IPS-15b (cell line): ENCODE data around the gene NOSTRIN.

Source experiments
- H3K27me3 ChIP-seq: one replicate; pipeline ENCODE4 v1.6.1; 2013; ENCODE audit warnings: low read length; ENCODE audit not compliant: control insufficient read depth, insufficient read depth
- H3K36me3 ChIP-seq: one replicate; pipeline ENCODE4 v1.6.1; 2013; ENCODE audit warnings: low read length; ENCODE audit not compliant: control insufficient read depth, insufficient read depth
- H3K4me1 ChIP-seq: one replicate; pipeline ENCODE4 v1.6.1; 2013; ENCODE audit warnings: mild to moderate bottlenecking, low read length; ENCODE audit not compliant: control insufficient read depth, insufficient read depth
- H3K4me3 ChIP-seq: one replicate; pipeline ENCODE4 v1.5.1; 2013; ENCODE audit warnings: low read depth, low read length
- H3K9ac ChIP-seq: one replicate; pipeline ENCODE4 v1.6.1; 2013; ENCODE audit warnings: low read depth, mild to moderate bottlenecking, low read length
- H3K9me3 ChIP-seq: one replicate; pipeline ENCODE4 v1.6.1; 2013; ENCODE audit warnings: mild to moderate bottlenecking, low read length; ENCODE audit not compliant: control insufficient read depth, insufficient read depth

NOSTRIN gene

GRCh38 chr2:168894720-168895119, 92.3 kb downstream of the NOSTRIN start:
- no peaks in the 10 kb centered on the region for H3K9me3 ChIP-seq
- H3K9ac ChIP-seq: no peak overlapping the region
- H3K27me3 ChIP-seq: peaks cover 7% of the 10 kb centered on the region
- H3K4me1 ChIP-seq: no peaks in the 10 kb centered on the region
- H3K4me3 ChIP-seq: no peak overlapping the region
- no peaks in the 10 kb centered on the region for H3K36me3 ChIP-seq

DNA sequence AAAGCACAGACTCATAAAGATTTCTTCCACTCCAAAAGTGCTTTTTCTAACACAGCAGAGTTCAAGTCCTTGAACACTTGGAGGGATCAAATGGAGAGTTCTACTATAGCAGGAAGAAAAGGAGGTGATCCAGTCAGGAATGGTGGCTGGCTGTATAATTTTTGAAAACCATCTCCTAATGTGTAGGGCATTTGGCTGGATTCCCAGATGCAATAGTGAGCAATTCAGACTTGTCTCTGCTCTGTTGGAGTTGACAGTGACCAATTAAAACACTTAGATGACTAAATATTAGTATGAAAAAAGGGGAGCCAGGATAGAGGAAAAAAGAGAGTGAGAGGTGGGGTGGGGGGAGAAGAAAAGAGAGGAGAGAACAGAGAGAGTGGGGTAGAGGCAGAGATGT, 93.3 kb downstream of the NOSTRIN start:
- H3K27me3 ChIP-seq: peaks cover 4% of the 10 kb centered on the region
- no peak overlapping the region for H3K9ac ChIP-seq
- no peak overlapping the region for H3K4me3 ChIP-seq
- no peaks in the 10 kb centered on the region for H3K9me3 ChIP-seq
- no peaks in the 10 kb centered on the region for H3K4me1 ChIP-seq
- H3K36me3 ChIP-seq: no peaks in the 10 kb centered on the region

DNA sequence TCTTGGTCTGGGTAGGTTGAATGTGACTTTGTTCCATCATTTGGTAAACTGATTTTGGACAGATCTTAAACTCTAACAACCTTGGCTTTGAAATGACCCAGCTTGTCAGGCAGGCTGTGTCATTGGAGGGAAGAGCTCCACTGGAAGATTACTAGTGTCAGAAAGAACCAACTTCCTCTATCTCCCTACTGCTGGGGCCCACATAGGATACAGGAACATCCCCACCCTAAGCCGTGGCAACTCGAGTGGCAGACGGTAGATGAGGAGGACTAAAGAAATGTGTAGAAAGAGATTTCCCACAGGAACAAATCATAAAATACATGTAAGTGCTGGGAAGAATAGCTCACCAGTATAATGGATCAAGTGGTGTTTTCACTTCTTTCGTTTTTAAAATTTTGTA, 94.3 kb downstream of the NOSTRIN start:
- Histone ChIP-seq H3K4me3 (no peak overlapping the region), H3K9ac (no peak overlapping the region), H3K36me3 (no peaks in the 10 kb centered on the region)

DNA sequence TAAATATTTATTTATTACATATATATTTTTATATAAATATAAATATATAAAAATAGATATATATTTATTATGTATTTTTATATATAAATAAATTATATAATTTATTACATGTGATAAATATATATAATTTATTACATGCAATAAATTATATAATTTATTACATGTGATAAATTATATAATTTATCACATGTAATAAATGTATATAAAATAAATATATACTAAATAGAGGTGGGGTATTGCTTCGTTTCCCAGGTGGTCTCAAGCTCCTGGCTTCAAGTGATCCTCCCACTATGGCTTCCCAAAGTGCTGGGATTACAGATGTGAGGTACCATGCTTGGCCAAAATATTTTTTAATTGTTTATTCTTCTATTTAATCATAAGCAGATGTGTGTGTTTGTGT, 95.0 kb downstream of the NOSTRIN start:
- no peaks in the 10 kb centered on the region for H3K27me3 ChIP-seq
- no peaks in the 10 kb centered on the region for H3K9me3 ChIP-seq
- H3K4me3 ChIP-seq: no peak overlapping the region
- no peak overlapping the region for H3K9ac ChIP-seq
- no peaks in the 10 kb centered on the region for H3K36me3 ChIP-seq
- no peaks in the 10 kb centered on the region for H3K4me1 ChIP-seq

More for the DNA sequence above, 94.3 kb downstream of the NOSTRIN start:
- H3K9me3 ChIP-seq: no peaks in the 10 kb centered on the region
- H3K27me3 ChIP-seq: peaks cover 3% of the 10 kb centered on the region
- no peaks in the 10 kb centered on the region for H3K4me1 ChIP-seq

- Histone ChIP-seq H3K9ac (no peak within 1 kb of the TSS), H3K27me3 (no peaks in the 10 kb centered on the region), H3K36me3 (no peaks in the 10 kb centered on the region), H3K9me3 (no peaks in the 10 kb centered on the region), H3K4me3 (no peak within 1 kb of the TSS), H3K4me1 (peaks cover 2% of the 10 kb centered on the region)
Measured at GRCh38 chr2:168901003-168901402, 98.6 kb downstream of the NOSTRIN start, which contains the start of gene G6PC2. G6PC2 (plus strand) TSS chr2:168901291; CDS start chr2:168901332, 41 bp downstream.

- no peaks in the 10 kb centered on the region for H3K36me3 ChIP-seq
- H3K4me1 ChIP-seq: peaks cover 18% of the 10 kb centered on the region
- H3K9me3 ChIP-seq: no peaks in the 10 kb centered on the region
- H3K9ac ChIP-seq: no peak overlapping the region
- H3K27me3 ChIP-seq: no peaks in the 10 kb centered on the region
- no peak overlapping the region for H3K4me3 ChIP-seq
Measured at GRCh38 chr2:168903888-168904287, 101.5 kb downstream of the NOSTRIN start.

DNA sequence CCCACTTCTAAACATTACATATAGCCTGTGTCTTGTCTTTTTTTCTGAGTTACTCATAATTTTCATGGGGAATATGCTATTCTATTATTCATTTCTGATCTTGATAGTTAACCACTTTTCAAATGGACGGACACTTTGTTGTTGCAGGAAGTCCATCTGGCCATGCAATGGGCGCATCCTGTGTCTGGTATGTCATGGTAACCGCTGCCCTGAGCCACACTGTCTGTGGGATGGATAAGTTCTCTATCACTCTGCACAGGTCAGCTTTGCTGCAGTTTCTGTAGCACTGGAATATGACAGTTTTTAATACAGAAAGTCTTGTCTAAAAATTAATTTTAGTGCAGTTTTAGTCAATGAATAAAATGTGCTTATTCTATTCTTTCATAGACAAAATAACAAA, 101.9 kb downstream of the NOSTRIN start:
- Histone ChIP-seq H3K36me3 (no peaks in the 10 kb centered on the region), H3K4me3 (no peak overlapping the region), H3K9me3 (no peaks in the 10 kb centered on the region), H3K9ac (no peak overlapping the region), H3K27me3 (no peaks in the 10 kb centered on the region), H3K4me1 (peaks cover 18% of the 10 kb centered on the region)

DNA sequence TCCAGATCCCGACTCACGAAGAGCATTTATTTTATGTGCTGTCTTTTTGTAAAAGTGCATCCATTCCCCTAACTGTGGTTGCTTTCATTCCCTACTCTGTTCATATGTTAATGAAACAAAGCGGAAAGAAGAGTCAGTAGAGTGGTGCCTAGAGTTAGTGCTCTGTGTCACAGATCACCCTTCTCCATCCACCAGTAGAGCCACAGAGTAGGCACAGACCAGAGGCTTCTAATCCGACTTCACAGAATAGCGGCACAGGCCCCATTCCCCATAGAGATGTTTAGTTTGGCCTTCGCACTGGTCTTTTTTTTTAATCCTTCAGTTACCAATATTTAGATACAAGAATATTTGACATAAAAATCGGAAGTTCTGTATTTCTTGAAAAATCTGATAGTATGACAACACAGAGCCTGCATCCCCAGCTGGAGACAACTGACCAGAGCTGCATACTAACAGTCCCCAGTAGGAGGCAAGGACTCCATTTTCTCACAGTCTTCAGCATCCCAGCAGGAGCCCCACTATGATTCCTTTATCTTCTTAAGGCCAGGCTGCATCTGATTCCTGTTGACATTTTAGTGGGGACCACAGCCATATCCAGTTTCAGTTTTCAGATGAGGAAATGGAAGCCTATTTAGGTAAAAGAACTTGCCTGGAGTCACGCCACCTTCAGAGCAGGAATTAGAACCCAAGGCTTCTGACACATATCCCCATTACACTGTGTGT, 105.7 kb downstream of the NOSTRIN start:
- Histone ChIP-seq H3K27me3 (peaks cover 5% of the 10 kb centered on the region), H3K9ac (no peak overlapping the region), H3K9me3 (no peaks in the 10 kb centered on the region), H3K4me3 (no peak overlapping the region), H3K4me1 (peaks cover 33% of the 10 kb centered on the region), H3K36me3 (no peaks in the 10 kb centered on the region)

GRCh38 chr2:168910330-168910729, 107.9 kb downstream of the NOSTRIN start:
- Histone ChIP-seq H3K9me3 (peaks cover under 1% of the 10 kb centered on the region), H3K4me3 (no peak overlapping the region), H3K36me3 (no peaks in the 10 kb centered on the region), H3K27me3 (peaks cover 5% of the 10 kb centered on the region), H3K4me1 (peaks cover 43% of the 10 kb centered on the region), H3K9ac (no peak overlapping the region)

DNA sequence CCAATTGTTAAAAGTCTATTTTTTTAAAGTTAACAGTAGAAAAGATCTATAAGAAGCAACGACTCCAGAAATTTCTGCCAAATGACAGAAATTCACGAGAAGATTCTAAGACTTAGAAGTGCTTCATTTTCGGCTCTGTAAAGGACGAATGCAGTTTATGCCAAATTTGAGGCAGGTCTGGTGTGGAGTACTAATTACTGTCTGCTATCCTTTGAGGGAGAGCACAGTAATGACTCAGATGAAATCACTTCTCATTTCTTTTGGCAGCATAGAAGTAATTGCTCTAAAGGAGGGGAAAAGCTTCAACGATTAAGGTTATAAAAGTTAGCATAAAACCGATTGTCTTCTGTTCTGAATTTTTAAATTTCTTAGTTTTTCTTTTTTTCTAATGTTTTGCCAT, 110.0 kb downstream of the NOSTRIN start:
- Histone ChIP-seq H3K9ac (no peak overlapping the region), H3K4me3 (peak overlapping the region; percentile 60), H3K9me3 (peaks cover 2% of the 10 kb centered on the region), H3K4me1 (peaks cover 32% of the 10 kb centered on the region), H3K36me3 (no peaks in the 10 kb centered on the region), H3K27me3 (peaks cover 5% of the 10 kb centered on the region)

DNA sequence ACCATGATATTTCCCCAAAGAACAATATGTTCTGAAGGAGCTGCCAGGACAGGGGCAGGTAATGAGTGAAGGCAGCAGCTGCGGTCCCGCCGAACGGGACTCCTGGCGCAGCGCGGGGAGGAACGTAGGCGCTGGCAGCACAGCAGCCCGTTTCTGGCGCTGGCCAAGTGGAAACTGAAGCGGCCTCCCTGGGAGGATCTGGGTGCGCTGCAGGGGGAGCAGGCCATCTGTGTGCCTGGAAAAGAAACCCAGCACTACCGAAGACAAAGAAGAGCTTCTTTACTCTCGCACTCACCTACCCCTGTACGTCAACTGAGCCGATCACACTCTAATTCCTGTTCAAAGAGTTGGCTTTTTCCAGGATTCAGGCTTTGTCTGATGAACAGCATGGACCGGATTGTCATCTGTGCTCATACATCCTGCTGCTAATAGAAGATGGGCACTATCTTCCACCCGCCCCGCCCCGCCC, 110.5 kb downstream of the NOSTRIN start:
- Histone ChIP-seq H3K27me3 (peaks cover 5% of the 10 kb centered on the region), H3K36me3 (no peaks in the 10 kb centered on the region), H3K4me1 (peaks cover 28% of the 10 kb centered on the region), H3K9ac (no peak overlapping the region), H3K9me3 (peaks cover 2% of the 10 kb centered on the region), H3K4me3 (peak overlapping the region; percentile 60)

DNA sequence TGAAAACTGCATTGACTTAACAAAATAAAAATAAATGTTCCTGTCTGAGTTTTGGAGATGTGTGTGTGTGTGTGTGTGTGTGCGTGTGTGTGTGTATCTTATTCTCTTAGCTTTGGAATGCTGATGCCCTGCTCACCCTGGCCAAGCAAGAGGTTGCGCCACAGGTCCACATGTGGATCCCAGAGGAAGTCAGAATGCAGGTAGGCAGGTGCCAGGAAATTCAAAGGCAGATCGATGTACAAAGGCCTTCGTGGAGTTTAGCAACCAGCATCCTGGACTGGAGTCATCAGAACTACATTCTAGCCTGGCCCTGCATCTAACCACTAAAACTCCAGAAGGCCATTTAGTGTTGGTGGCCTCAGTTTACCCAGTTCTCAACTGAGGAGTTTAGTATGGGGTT, 111.1 kb downstream of the NOSTRIN start:
- H3K4me1 ChIP-seq: peaks cover 27% of the 10 kb centered on the region
- peaks cover 5% of the 10 kb centered on the region for H3K27me3 ChIP-seq
- H3K9me3 ChIP-seq: peaks cover 2% of the 10 kb centered on the region
- H3K9ac ChIP-seq: no peak overlapping the region
- no peaks in the 10 kb centered on the region for H3K36me3 ChIP-seq
- H3K4me3 ChIP-seq: no peak overlapping the region
